ENCODE data around the gene ANKRD13D.

ANKRD13D gene

DNA sequence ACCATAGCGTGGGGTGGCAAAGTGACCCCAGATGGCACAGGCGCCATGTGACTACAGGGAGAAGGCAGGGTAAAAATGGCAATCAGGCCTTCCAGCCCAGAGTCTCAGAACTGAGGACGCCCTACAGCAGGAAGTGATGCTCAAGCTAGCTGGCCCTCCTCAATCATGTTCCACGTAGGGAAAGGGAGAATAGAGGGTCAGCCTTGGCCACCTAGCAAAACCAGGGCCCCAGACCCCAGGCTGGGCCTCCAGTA, 978 bp upstream of the ANKRD13D start:
- no peak for DNase-seq

GRCh38 chr11:67288452-67289225, 464 bp upstream of the ANKRD13D start:
- peak; percentile 67 for DNase-seq

DNA sequence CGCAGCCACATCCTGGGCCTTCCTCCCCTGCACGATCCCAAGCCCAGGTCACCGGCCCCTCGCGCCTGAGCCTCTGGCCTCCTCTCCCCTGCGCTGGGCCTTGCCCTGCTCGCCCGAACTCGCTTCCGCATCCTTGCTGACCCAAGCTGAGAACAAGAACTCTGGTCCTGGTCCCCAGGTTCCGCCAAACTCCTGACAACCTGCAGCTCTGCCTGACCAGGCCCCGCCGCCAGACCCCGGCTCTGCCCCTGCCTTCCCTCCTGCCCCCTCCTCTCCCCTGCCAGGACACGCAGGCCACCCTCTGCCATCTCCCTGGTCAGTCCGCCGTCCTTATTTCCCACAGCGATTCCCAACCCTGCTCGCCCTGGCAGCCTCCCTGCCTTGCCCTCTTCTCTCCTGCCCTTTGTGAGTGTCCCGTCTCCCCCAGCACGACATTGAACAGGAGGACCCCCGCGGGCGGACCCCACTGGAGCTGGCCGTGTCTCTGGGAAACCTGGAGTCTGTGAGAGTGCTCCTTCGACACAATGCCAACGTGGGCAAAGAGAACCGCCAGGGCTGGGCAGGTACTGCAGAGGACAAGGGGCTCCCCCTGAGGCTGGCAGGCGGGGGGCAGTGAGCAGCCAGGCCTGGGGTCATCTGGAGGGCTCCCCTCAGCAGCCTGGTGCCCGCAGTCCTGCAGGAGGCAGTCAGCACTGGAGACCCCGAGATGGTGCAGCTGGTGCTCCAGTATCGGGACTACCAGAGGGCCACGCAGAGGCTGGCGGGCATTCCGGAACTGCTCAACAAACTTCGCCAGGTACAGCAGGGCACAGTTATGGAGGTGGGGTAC, 762 bp downstream of the ANKRD13D start:
- DNase-seq = no peak

DNA sequence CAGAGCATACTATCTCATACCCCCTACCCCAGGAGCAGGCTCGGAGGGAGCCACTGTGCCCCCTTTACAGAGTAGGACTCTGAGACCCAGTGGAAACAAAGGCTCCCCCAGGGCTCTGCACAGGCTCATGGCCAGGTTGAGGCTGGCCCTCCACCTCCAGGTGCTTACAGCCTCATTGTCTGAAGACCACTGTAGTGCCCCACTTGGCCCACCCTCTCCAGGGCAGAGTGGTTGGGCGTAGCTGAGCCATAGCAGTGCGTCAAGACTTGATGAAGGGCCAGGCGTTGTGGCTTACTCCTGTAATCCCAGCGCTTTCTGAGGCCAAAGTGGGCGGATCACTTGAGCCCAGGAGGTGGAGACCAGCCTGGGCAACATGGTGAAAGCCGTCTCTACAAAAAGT, 1.7 kb downstream of the ANKRD13D start:
- no peak for DNase-seq

GRCh38 chr11:67291481-67292381, 2.6 kb downstream of the ANKRD13D start:
- DNase-seq = no peak

DNA sequence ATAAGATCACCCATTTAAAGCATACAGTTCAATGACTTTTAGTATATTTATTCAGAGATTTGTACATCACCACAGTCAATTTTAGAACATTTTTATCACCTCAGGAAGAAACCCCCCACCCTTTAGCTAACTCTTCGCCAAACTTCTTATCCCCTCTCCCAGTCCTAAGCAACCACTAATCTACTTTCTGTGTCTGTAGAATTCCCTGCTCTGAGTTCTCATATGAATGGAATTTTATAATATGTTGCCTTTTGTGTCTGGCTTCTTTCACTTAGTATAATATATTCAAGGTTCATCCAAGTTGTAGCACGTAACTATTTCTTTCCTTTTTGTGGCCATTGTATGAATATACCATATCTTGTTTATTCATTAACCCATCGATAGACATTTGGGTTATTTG, 3.6 kb downstream of the ANKRD13D start:
- no peak for DNase-seq

- no peak for DNase-seq
Measured at GRCh38 chr11:67293090-67293489, 4.0 kb downstream of the ANKRD13D start.

DNA sequence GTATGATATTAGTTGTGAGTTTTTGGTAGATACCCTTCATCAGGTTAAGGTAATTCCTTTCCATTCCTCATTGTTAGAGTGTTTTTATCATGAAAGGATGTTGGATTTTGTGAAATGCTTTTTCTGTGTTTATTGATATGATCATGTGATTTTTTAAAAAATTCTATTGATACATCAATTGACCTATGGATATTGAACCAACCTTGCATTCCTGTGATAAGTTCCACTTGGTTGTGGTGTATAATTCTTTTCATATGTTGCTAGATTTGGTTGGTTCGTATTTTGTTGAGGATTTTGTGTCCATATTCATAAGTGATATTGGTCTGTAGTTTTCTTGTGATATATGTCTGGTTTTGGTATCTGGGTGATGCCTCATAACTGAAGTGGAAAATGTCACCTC, 6.7 kb downstream of the ANKRD13D start:
- DNase-seq = no peak

- no peak for DNase-seq
Measured at GRCh38 chr11:67298786-67299185, 9.7 kb downstream of the ANKRD13D start.

GRCh38 chr11:67299471-67300191, 10.5 kb downstream of the ANKRD13D start:
- no peak for DNase-seq

DNA sequence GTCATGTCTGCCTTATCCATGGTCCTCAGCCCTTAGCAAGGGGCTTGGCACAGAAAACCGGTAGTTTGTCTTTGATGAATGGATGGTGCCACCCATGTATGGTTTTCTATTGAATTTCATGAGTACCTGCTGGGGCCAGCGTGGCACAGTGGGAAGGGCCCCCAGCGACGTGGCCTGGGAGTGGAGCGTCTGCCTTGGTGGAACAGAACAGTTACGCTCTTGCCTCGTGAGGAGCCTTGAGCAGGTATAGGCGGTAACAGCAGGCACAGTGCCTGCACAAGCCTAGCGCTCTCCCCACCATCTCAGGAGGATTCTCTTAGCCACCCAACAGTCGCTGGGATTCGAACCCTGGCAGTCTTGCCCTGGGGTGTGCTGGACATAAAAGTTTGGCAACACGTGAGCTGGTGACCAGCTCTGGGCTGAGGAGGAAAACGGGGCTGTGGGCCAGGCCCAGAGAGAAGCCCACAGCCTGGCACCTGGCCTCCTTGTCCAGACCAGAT, 11.2 kb downstream of the ANKRD13D start:
- no peak for DNase-seq

DNA sequence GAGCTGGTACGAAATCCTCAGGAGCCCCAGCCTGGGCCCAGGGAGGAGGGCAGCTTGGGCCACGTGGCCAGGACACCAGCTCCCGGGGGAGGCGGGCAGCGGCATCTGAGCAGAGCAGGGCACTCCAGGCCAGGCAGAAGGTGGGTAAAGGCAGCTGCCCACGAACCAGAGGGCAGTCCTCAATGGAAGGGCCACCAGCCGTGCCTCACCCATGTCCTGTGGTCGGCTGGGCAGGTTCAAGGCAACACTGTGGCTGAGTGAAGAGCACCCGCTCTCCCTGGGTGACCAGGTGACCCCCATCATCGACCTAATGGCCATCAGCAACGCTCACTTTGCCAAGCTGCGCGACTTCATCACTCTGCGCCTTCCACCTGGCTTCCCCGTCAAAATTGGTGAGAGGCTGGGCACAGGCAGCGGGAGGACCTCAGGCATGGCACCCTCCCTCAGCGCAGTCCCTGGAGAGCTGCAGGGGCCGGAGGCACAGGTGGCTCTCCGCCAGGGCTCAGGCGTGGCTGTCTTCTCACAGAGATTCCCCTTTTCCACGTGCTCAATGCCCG, 11.7 kb downstream of the ANKRD13D start:
- no peak for DNase-seq

DNA sequence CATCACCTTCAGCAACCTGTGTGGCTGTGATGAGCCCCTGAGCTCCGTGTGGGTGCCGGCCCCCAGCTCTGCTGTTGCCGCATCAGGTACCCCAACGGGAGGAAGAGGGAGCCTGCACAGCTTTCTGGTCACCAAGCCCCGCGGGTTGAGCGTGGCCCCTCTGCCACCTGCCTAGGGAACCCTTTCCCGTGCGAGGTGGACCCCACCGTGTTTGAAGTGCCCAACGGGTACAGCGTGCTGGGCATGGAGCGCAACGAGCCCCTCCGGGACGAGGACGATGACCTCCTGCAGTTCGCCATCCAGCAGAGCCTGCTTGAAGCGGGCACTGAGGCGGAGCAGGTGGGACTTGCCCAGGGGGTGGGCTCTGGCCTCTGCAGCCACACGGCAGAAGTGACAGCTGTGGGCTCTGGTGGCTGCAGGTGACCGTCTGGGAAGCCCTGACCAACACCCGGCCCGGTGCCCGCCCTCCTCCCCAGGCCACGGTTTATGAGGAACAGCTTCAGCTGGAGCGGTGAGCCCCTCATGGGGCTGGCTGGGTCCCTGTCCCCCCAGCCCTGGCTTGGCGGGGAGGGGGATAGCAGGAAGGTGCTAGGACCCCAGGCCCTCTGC, 12.3 kb downstream of the ANKRD13D start:
- no peak for DNase-seq

- no peak for DNase-seq
Measured at GRCh38 chr11:67301951-67302516, 12.9 kb downstream of the ANKRD13D start.

GRCh38 chr11:67302571-67303131, 13.5 kb downstream of the ANKRD13D start:
- DNase-seq = no peak

DNA sequence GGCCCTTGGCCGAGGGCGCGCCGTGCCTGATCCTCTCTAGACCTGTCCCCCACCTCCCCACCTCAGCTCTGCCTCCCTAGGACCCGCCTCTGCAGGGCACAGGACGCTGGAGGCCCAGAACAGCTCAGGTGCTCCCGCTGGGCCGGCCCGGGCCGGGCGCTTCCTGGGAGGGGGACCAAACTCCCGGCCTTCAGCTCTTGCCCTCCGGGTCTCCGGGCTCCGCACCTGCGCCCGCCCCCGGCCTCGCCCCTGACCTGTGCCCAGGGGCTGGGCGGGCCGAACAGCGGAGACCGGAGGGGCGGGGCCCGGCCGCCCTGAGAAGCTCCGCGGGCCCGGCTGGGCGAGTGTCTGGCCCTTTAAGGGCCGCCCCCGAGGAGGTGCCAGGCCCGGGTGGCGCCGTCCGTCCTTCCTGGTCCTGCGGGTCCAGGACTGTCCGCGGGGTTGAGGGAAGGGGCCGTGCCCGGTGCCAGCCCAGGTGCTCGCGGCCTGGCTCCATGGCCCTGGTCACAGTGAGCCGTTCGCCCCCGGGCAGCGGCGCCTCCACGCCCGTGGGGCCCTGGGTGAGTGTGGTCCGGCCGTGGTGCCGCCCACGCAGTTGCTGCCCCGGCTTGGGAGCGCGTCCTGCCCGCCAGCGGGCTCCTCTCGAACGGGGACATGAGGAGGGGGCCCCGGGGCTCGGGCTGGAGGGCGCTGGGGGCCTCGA, 14.2 kb downstream of the ANKRD13D start, which contains the start of gene SSH3:
TSS of gene SSH3 (plus strand) at position 399 of the 703 bp plus-strand sequence. CDS start at position 495, 96 bp downstream.
- peak; percentile 46 for DNase-seq

DNA sequence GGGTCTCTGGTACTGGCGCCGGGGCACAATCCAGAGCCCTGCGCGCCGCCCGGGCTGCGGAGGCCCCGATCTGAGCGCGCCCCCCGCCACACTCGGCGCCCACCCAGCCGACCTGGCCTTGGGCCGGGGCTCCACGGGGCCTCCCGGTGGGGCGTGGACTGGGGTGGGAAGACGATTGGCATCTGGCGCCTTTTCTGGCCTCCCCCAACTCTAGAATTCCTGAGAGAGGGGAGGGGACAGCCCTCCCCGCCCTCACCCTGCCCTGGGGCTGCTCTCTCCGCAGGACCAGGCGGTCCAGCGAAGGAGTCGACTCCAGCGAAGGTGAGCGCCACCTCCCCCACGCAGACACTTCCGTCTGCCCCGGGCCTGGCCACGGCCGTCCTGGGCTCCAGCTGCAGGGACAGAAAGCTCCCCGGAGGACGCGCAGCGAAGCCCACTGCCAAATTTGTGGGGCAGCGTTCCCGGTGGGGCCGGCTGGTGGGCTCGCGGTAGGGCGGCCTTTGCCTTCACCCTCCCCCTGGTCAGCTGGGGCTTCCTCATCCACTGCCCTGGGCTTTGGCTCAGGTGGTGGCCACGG, 14.8 kb downstream of the ANKRD13D start:
- no peak for DNase-seq

DNA sequence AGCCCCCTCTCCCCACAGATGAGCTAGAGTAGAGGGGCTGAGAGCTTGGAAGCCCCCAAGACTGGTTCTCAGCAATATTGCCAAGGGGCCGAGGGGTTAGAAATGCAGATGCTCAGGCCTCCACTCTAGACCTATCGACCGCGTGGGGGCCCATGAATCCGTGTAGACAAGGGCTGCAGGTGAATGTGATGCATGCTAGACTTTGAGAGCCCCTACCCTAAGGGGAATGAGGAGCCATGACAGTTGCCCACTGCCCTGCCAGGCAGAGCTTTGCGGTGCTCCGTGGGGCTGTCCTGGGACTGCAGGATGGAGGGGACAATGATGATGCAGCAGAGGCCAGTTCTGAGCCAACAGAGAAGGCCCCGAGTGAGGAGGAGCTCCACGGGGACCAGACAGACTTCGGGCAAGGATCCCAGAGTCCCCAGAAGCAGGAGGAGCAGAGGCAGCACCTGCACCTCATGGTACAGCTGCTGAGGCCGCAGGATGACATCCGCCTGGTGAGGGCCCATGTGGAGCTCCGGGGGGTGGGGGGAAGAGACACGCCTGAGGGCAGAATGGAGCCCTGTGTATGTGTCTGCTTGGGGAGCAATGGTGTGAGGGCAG, 15.5 kb downstream of the ANKRD13D start:
- no peak for DNase-seq

GRCh38 chr11:67306769-67307544, 17.9 kb downstream of the ANKRD13D start:
- no peak for DNase-seq

Data from GOT3 (cell line).